ENCODE results near the gene LIN52.

DNA sequence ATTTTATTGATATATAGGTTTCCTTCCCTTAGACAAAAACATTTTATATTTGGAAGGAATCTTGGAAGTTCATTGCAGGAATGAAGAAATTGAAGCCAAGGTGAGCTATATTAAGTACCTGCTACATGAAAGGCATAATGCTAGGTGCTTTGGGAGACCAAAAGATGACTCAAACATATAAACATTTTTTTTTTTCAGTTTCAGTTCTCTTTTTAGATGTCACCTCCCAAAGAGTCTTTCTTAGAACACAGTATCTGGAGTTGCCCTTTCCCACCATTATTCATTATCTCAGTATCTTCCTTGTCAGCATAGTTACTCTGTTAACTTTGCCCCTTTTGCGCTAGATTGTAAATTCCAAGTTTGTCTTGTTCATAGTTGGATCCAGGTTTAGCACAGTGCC lies 1.1 kb downstream of the LIN52 start:
- TF ChIP-seq CBFB (CRISPR knock-in tag; IDR thresholded peaks at IDR 0.05; ENCODE audit: low read depth): no peak
- no peak for TF ChIP-seq CTCF (IDR thresholded peaks at IDR 0.05)
- no peak for TF ChIP-seq FOXK1 (CRISPR knock-in tag; IDR thresholded peaks at IDR 0.05)
- TF ChIP-seq GABPB1 (CRISPR knock-in tag; IDR thresholded peaks at IDR 0.05): no peak
- TF ChIP-seq, protein P1, sequence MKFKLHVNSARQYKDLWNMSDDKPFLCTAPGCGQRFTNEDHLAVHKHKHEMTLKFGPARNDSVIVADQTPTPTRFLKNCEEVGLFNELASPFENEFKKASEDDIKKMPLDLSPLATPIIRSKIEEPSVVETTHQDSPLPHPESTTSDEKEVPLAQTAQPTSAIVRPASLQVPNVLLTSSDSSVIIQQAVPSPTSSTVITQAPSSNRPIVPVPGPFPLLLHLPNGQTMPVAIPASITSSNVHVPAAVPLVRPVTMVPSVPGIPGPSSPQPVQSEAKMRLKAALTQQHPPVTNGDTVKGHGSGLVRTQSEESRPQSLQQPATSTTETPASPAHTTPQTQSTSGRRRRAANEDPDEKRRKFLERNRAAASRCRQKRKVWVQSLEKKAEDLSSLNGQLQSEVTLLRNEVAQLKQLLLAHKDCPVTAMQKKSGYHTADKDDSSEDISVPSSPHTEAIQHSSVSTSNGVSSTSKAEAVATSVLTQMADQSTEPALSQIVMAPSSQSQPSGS (CRISPR knock-in tag; IDR thresholded peaks at IDR 0.05; ENCODE audit: borderline replicate concordance, low read depth): no peak
- no peak for TF ChIP-seq CREB1 (CRISPR knock-in tag; IDR thresholded peaks at IDR 0.05)
- TF ChIP-seq ELF4 (CRISPR knock-in tag; IDR thresholded peaks at IDR 0.05; ENCODE audit: low read depth): no peak
- TF ChIP-seq FOXP4 (CRISPR knock-in tag; IDR thresholded peaks at IDR 0.05): no peak
- TF ChIP-seq USF2 (CRISPR knock-in tag; IDR thresholded peaks at IDR 0.05): no peak
- no peak for TF ChIP-seq FOXP1 (CRISPR knock-in tag; IDR thresholded peaks at IDR 0.05; ENCODE audit: borderline replicate concordance)
- TF ChIP-seq FOXJ3 (CRISPR knock-in tag; IDR thresholded peaks at IDR 0.05; ENCODE audit: borderline replicate concordance): no peak
- no peak for TF ChIP-seq SMAD4 (CRISPR knock-in tag; IDR thresholded peaks at IDR 0.05)
- no peak for TF ChIP-seq E2F1 (CRISPR knock-in tag; IDR thresholded peaks at IDR 0.05)
- no peak for TF ChIP-seq SP1 (CRISPR knock-in tag; conservative IDR thresholded peaks at IDR 0.05)
